ENCODE results near the gene FAM13A. TPM values are rescaled to one million over a fixed set of nuclear protein-coding genes. Genes with fewer than 3 reads are reported as not detected.

FAM13A gene
- total and polyA plus RNA-seq, 4 donors = 31.0 to 41.4 (median 35.8) TPM

- H3K27me3 ChIP-seq (ENCODE audit: control insufficient read depth, insufficient read depth, low read length) = no peaks in the 10 kb centered on the region
Observed at GRCh38 chr4:88825931-88826330, 231.1 kb downstream of the FAM13A start.

GRCh38 chr4:88823058-88823919, 233.7 kb downstream of the FAM13A start:
- Histone ChIP-seq H3K9me3 (ENCODE audit: control insufficient read depth, insufficient read depth, low read length) (no peaks in the 10 kb centered on the region), H3K4me3 (ENCODE audit: low read depth, low read length) (peak overlapping the region; percentile 68), H3K27me3 (ENCODE audit: control insufficient read depth, insufficient read depth, low read length) (no peaks in the 10 kb centered on the region), H3K36me3 (ENCODE audit: control insufficient read depth, insufficient read depth, low read length) (no peaks in the 10 kb centered on the region), H3K4me1 (ENCODE audit: control insufficient read depth, insufficient read depth, low read length) (no peaks in the 10 kb centered on the region), H3K27ac (ENCODE audit: low read depth, low read length) (peak overlapping the region; percentile 98)
- DNase-seq (ENCODE audit: low read depth in 4 of 6, low spot score in 6 of 6) = peak in 4 of 6 donors; percentile 77 to 96 (median 86)
- under 1% methylated on average over 10 of the region's 16 CpGs for WGBS (ENCODE audit: insufficient coverage)

More at GRCh38 chr4:88825931-88826330, 231.1 kb downstream of the FAM13A start:
- WGBS (ENCODE audit: insufficient coverage) = 73% methylated on average over 1 of the region's 2 CpGs
- Histone ChIP-seq H3K27ac (ENCODE audit: low read depth, low read length) (no peak overlapping the region), H3K9me3 (ENCODE audit: control insufficient read depth, insufficient read depth, low read length) (no peaks in the 10 kb centered on the region), H3K36me3 (ENCODE audit: control insufficient read depth, insufficient read depth, low read length) (no peaks in the 10 kb centered on the region), H3K4me1 (ENCODE audit: control insufficient read depth, insufficient read depth, low read length) (no peaks in the 10 kb centered on the region), H3K4me3 (ENCODE audit: low read depth, low read length) (no peak overlapping the region)
- no peak for DNase-seq (ENCODE audit: low read depth in 4 of 6, low spot score in 6 of 6)

GRCh38 chr4:88822034-88822789, 234.8 kb downstream of the FAM13A start:
- no peaks in the 10 kb centered on the region for H3K9me3 ChIP-seq (ENCODE audit: control insufficient read depth, insufficient read depth, low read length)

GRCh38 chr4:88821522-88821921, 235.5 kb downstream of the FAM13A start:
- WGBS (ENCODE audit: insufficient coverage) = no CpG with 5 or more reads among the region's 2 CpGs
- peak overlapping the region; percentile 98 for H3K27ac ChIP-seq (ENCODE audit: low read depth, low read length)
- H3K36me3 ChIP-seq (ENCODE audit: control insufficient read depth, insufficient read depth, low read length) = no peaks in the 10 kb centered on the region
- H3K4me3 ChIP-seq (ENCODE audit: low read depth, low read length) = peak overlapping the region; percentile 68
- H3K9me3 ChIP-seq (ENCODE audit: control insufficient read depth, insufficient read depth, low read length) = no peaks in the 10 kb centered on the region
- H3K4me1 ChIP-seq (ENCODE audit: control insufficient read depth, insufficient read depth, low read length) = no peaks in the 10 kb centered on the region
- no peaks in the 10 kb centered on the region for H3K27me3 ChIP-seq (ENCODE audit: control insufficient read depth, insufficient read depth, low read length)
- peak in 2 of 6 donors; percentile 10 to 43 for DNase-seq (ENCODE audit: low read depth in 4 of 6, low spot score in 6 of 6)

More at GRCh38 chr4:88822034-88822789, 234.8 kb downstream of the FAM13A start:
- Histone ChIP-seq H3K4me1 (ENCODE audit: control insufficient read depth, insufficient read depth, low read length) (no peaks in the 10 kb centered on the region), H3K27me3 (ENCODE audit: control insufficient read depth, insufficient read depth, low read length) (no peaks in the 10 kb centered on the region), H3K4me3 (ENCODE audit: low read depth, low read length) (peak overlapping the region; percentile 68), H3K36me3 (ENCODE audit: control insufficient read depth, insufficient read depth, low read length) (no peaks in the 10 kb centered on the region), H3K27ac (ENCODE audit: low read depth, low read length) (peak overlapping the region; percentile 98)
- no CpG with 5 or more reads among the region's 4 CpGs for WGBS (ENCODE audit: insufficient coverage)
- peak in 1 of 6 donors; percentile 9 for DNase-seq (ENCODE audit: low read depth in 4 of 6, low spot score in 6 of 6)

- WGBS (ENCODE audit: insufficient coverage) = 100% methylated on average over 1 of the region's 10 CpGs
- H3K4me3 ChIP-seq (ENCODE audit: low read depth, low read length) = peak overlapping the region; percentile 68
- no peaks in the 10 kb centered on the region for H3K36me3 ChIP-seq (ENCODE audit: control insufficient read depth, insufficient read depth, low read length)
- no peaks in the 10 kb centered on the region for H3K4me1 ChIP-seq (ENCODE audit: control insufficient read depth, insufficient read depth, low read length)
- peak overlapping the region; percentile 98 for H3K27ac ChIP-seq (ENCODE audit: low read depth, low read length)
- no peaks in the 10 kb centered on the region for H3K9me3 ChIP-seq (ENCODE audit: control insufficient read depth, insufficient read depth, low read length)
- no peaks in the 10 kb centered on the region for H3K27me3 ChIP-seq (ENCODE audit: control insufficient read depth, insufficient read depth, low read length)
- DNase-seq (ENCODE audit: low read depth in 4 of 6, low spot score in 6 of 6) = peak in 2 of 6 donors; percentile 65 to 73
Observed at GRCh38 chr4:88820698-88821415, 236.1 kb downstream of the FAM13A start.

GRCh38 chr4:88819818-88820697, 236.9 kb downstream of the FAM13A start:
- Histone ChIP-seq H3K9me3 (ENCODE audit: control insufficient read depth, insufficient read depth, low read length) (no peaks in the 10 kb centered on the region), H3K27ac (ENCODE audit: low read depth, low read length) (peak overlapping the region; percentile 98), H3K4me1 (ENCODE audit: control insufficient read depth, insufficient read depth, low read length) (no peaks in the 10 kb centered on the region), H3K36me3 (ENCODE audit: control insufficient read depth, insufficient read depth, low read length) (no peaks in the 10 kb centered on the region), H3K27me3 (ENCODE audit: control insufficient read depth, insufficient read depth, low read length) (no peaks in the 10 kb centered on the region), H3K4me3 (ENCODE audit: low read depth, low read length) (peak overlapping the region; percentile 68)
- peak in 2 of 6 donors; percentile 45 to 64 for DNase-seq (ENCODE audit: low read depth in 4 of 6, low spot score in 6 of 6)
- WGBS (ENCODE audit: insufficient coverage) = no CpG with 5 or more reads among the region's 5 CpGs

- peak in 2 of 6 donors; percentile 81 to 89 for DNase-seq (ENCODE audit: low read depth in 4 of 6, low spot score in 6 of 6)
- Histone ChIP-seq H3K9me3 (ENCODE audit: control insufficient read depth, insufficient read depth, low read length) (no peaks in the 10 kb centered on the region), H3K4me1 (ENCODE audit: control insufficient read depth, insufficient read depth, low read length) (no peaks in the 10 kb centered on the region), H3K27ac (ENCODE audit: low read depth, low read length) (peak overlapping the region; percentile 16), H3K27me3 (ENCODE audit: control insufficient read depth, insufficient read depth, low read length) (no peaks in the 10 kb centered on the region), H3K36me3 (ENCODE audit: control insufficient read depth, insufficient read depth, low read length) (no peaks in the 10 kb centered on the region), H3K4me3 (ENCODE audit: low read depth, low read length) (no peak overlapping the region)
- no CpG with 5 or more reads among the region's 5 CpGs for WGBS (ENCODE audit: insufficient coverage)
Observed at GRCh38 chr4:88818631-88819470, 238.1 kb downstream of the FAM13A start.

- H3K9me3 ChIP-seq (ENCODE audit: control insufficient read depth, insufficient read depth, low read length) = no peaks in the 10 kb centered on the region
- H3K4me1 ChIP-seq (ENCODE audit: control insufficient read depth, insufficient read depth, low read length) = no peaks in the 10 kb centered on the region
- no peaks in the 10 kb centered on the region for H3K36me3 ChIP-seq (ENCODE audit: control insufficient read depth, insufficient read depth, low read length)
- WGBS (ENCODE audit: insufficient coverage) = 100% methylated on average over 1 of the region's 2 CpGs
- H3K27ac ChIP-seq (ENCODE audit: low read depth, low read length) = no peak overlapping the region
- DNase-seq (ENCODE audit: low read depth in 4 of 6, low spot score in 6 of 6) = no peak
- H3K4me3 ChIP-seq (ENCODE audit: low read depth, low read length) = no peak overlapping the region
- H3K27me3 ChIP-seq (ENCODE audit: control insufficient read depth, insufficient read depth, low read length) = no peaks in the 10 kb centered on the region
Observed at GRCh38 chr4:88817740-88818139, 239.2 kb downstream of the FAM13A start.

All from spinal cord (tissue), 10 donors.